NK-92 (cell line): ENCODE results near the gene MARVELD2.

Experiments used
- DNase-seq: peaks from one replicate; lab custom pipeline; 2025; ENCODE audit not compliant: unreplicated experiment; lab: John Stamatoyannopoulos, UW

MARVELD2 gene

DNA sequence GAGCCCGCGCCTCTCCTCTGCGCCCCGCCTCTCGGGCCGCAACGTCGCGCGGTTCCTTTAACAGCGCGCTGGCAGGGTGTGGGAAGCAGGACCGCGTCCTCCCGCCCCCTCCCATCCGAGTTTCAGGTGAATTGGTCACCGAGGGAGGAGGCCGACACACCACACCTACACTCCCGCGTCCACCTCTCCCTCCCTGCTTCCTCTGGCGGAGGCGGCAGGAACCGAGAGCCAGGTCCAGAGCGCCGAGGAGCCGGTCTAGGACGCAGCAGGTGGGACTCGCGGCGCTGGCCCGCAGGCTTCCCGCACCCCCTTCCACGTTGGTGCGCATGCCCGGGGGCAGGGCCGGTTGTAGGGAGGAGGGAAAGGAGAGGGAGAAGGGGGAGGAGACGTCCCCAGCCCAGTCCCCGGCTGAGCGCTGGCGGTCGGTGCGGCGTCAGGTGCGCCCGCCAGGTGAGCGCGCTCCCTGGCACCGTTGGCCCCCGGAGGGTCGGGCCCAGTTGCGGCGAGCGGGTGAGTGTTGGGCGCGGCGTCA is 77.5 kb downstream of the MARVELD2 start, which contains the start of gene OCLN:
TSS of gene OCLN (plus strand) at position 400 of the 532 bp plus-strand sequence. CDS start 11,455 bp downstream, outside the sequence.
- no peak for DNase-seq

DNA sequence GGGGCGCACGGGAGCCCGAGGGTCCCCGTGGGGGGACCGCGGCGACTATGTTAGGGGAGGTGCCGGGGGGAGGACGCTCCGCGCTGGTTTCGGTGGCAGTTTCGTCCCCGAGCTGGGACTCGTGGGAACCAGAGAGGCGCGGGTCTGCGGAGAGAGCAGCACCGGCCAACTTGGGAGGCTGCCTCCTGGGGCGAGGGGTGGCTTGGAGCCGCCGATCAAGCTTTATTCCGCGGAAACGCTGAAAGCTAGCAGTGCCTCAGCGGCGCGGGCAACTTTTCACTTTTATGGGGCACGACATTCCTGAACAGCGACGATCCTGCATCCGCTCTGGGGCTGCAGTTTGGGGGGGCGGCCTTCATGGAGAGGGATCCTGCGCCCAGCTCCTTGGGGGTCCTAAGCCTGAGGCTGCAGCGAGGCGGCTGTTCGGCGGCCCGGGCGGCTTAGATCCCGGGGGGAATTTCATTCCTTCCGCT is 78.0 kb downstream of the MARVELD2 start:
- no peak for DNase-seq

DNA sequence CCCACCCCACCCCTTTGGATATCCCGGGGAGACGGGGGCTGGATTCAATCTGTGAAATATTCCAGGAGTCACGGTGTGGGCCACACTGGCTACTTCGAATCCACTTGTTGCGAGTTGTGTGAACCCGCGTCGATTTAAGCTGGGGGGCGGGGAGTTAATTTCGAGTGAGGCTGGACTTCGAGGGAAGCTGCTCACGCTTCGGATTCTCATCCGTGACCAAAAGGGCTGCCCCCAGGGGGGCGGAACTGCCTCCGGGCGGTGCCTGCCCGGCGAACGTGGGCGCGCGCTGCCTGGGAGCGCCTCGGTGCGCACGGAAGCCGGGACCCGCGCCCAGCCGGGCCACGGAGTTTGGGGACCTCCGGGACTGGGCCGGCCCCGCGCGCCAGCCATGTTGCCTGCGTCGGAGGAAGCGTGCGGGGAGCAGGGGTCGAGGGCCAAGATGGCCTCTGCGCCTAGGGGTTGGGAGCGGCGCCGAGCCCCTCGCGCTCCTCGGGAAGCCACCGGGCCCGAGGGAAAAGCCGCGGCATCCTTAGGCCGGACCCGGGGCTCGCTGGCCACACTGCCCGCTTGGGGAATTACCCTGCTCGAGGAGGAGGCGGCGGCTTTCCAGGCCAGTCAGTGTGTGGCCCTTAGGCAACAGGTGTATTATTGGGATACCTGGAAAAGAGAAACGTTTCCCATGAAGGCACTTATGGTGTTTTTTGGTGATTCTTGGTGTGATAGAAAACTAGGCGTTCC is 78.6 kb downstream of the MARVELD2 start:
- no peak for DNase-seq
